Right renal pelvis (tissue), 4 donors: ENCODE measurements around the gene AMOTL1. TPM values are rescaled to one million over a fixed set of nuclear protein-coding genes. Genes with fewer than 3 reads are reported as not detected.

ENCODE experiments used
- DNase-seq, 4 donors: peaks; one replicate each; pipeline ENCODE4 v3.0.0-alpha.2; 2013; ENCODE audit warnings: low read depth in 4 of 4, low spot score in 3 of 4, missing footprints in 1 of 4
- polyA plus RNA-seq, 4 donors: library from polyadenylated mRNA; unstranded; fragments of 120-200 nt; gene quantifications; one replicate each; pipeline ENCODE4 v1.2.1, GENCODE V29; 2013; ENCODE audit not compliant: insufficient read length in 4 of 4

The AMOTL1 gene
- 10 to 100 TPM; 42.9 to 50.3 (median 46.1) TPM for polyA plus RNA-seq

- peak; percentile 77 to 87 (median 80) for DNase-seq
These were observed at the start of gene AMOTL1 for GRCh38 chr11:94767701-94768601. AMOTL1 (plus strand) TSS chr11:94768356; CDS start chr11:94768512, 156 bp downstream.

- no peak for DNase-seq
These were observed 48.3 kb upstream of the AMOTL1 start for GRCh38 chr11:94719876-94720275.

GRCh38 chr11:94721565-94722292 is 46.4 kb upstream of the AMOTL1 start:
- no peak for DNase-seq

GRCh38 chr11:94722735-94723134 is 45.4 kb upstream of the AMOTL1 start:
- DNase-seq = no peak

- no peak for DNase-seq
These were observed 43.1 kb upstream of the AMOTL1 start for GRCh38 chr11:94725097-94725496.

- DNase-seq = no peak
These were observed 40.3 kb upstream of the AMOTL1 start for GRCh38 chr11:94727819-94728218.

- DNase-seq = no peak
These were observed 39.6 kb upstream of the AMOTL1 start for GRCh38 chr11:94728541-94728940.

GRCh38 chr11:94728966-94729751 is 39.0 kb upstream of the AMOTL1 start:
- no peak for DNase-seq

- DNase-seq = no peak
These were observed 38.0 kb upstream of the AMOTL1 start for GRCh38 chr11:94730153-94730552.

- no peak for DNase-seq
These were observed 36.1 kb upstream of the AMOTL1 start for GRCh38 chr11:94731880-94732601.

GRCh38 chr11:94732617-94733281 is 35.4 kb upstream of the AMOTL1 start:
- DNase-seq = no peak

GRCh38 chr11:94734563-94735275 is 33.4 kb upstream of the AMOTL1 start:
- DNase-seq = no peak

- no peak for DNase-seq
These were observed 32.2 kb upstream of the AMOTL1 start for GRCh38 chr11:94735907-94736306.

- DNase-seq = no peak
These were observed 31.0 kb upstream of the AMOTL1 start for GRCh38 chr11:94737171-94737611.

GRCh38 chr11:94738746-94739145 is 29.4 kb upstream of the AMOTL1 start:
- DNase-seq = no peak

GRCh38 chr11:94739331-94739730 is 28.8 kb upstream of the AMOTL1 start:
- DNase-seq = no peak

GRCh38 chr11:94740083-94741021 is 27.8 kb upstream of the AMOTL1 start:
- peak in 2 of 4 donors; percentile 23 to 33 for DNase-seq
